ENCODE data around the gene KRT37. TPM values are rescaled to one million over a fixed set of nuclear protein-coding genes. Genes with fewer than 3 reads are reported as not detected.

The KRT37 gene
- total and polyA plus RNA-seq, 2 of the 13 experiments (the other 11 are each of a cell fraction or from before 2014, with no cell fraction given), result 0.69 TPM; not detected in 1

DNA sequence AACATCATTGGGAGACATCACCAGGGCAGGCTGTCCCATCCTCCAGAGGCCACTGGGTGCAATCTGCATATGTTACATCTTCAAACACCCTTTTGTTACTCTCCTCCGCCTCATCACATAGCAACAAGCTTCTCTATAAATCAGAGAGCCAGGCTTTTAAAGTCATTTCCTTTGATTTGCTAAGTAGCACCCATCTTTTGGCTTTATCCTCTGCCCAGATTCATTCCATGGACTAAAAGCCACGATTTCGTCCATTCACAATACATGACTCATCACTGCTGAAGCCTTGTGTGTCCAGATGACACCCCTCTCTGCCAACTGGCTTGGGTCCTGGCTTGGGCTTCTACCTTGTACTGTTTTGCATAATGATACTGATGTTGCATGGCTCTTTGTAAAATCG, 18.4 kb upstream of the KRT37 start:
- H3K79me2 ChIP-seq (ENCODE audit: insufficient read depth, low read length), result no peaks in the 10 kb centered on the region
- intact Hi-C loops (cut with micrococcal nuclease; ENCODE audit: unreplicated experiment) (no loop called here), in situ Hi-C loops (cut with HindIII; ENCODE audit: extremely low pct_ligation_motif_present, low pct_unique_long_range_greater_than_20kb) (no loop called here)
- CTCF ChIA-PET (ENCODE audit: low intra/inter-chr PET ratio, low total read pairs), result no interaction called here
- TF ChIP-seq ZNF784 (CRISPR knock-in tag; IDR thresholded peaks at IDR 0.05; ENCODE audit: borderline replicate concordance), result no peak
- no peak for TF ChIP-seq ZNF704 (CRISPR knock-in tag; IDR thresholded peaks at IDR 0.05; ENCODE audit: borderline replicate concordance)
- no peak for TF ChIP-seq BCL3 (CRISPR knock-in tag; IDR thresholded peaks at IDR 0.05)
- TF ChIP-seq, protein P1, sequence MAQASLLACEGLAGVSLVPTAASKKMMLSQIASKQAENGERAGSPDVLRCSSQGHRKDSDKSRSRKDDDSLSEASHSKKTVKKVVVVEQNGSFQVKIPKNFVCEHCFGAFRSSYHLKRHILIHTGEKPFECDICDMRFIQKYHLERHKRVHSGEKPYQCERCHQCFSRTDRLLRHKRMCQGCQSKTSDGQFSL (CRISPR knock-in tag; IDR thresholded peaks at IDR 0.05), result no peak
- TF ChIP-seq HMG20A (CRISPR knock-in tag; IDR thresholded peaks at IDR 0.05; ENCODE audit: borderline replicate concordance), result no peak
- no peak for TF ChIP-seq ZNF256 (CRISPR knock-in tag; conservative IDR thresholded peaks at IDR 0.05)
- H3K4me3 ChIP-seq (replicated peaks in 1 of 3; ENCODE audit: insufficient read depth in 1 of 3, low read depth in 2 of 3, low read length in 3 of 3), result no peak overlapping the region
- no peak overlapping the region for H2AFZ ChIP-seq (ENCODE audit: low read length)
- ATAC-seq, result no peak
- no peak overlapping the region for H3K4me2 ChIP-seq (ENCODE audit: low read depth, low read length)
- POLR2A ChIA-PET, result no interaction called here
- peaks cover 6% of the 10 kb centered on the region; the same call in 1 of the 2 replicates for H3K4me1 ChIP-seq (ENCODE audit: insufficient read depth, low read length)
- WGBS (ENCODE audit: low lambda C conversion rate), result 29% methylated on average over 4 of the region's 4 CpGs
- BruUV-seq (replicated peaks), result no TSS peak
- no peak for FAIRE-seq
- H3K27ac ChIP-seq (ENCODE audit: extremely low read length, insufficient read depth, low read length), result no peak overlapping the region
- no peak overlapping the region for H3K9ac ChIP-seq (ENCODE audit: insufficient read depth, low read depth, low read length)
- no peaks in the 10 kb centered on the region for H3K9me3 ChIP-seq (ENCODE audit: low read length)
- H3K36me3 ChIP-seq (replicated peaks in 1 of 2; ENCODE audit: control insufficient read depth in 1 of 2, insufficient read depth in 2 of 2, low read length in 2 of 2), result no peaks in the 10 kb centered on the region
- no peak for DNase-seq (ENCODE audit: low spot score)
- no peaks in the 10 kb centered on the region; a peak in 2 of 5 replicates for H3K27me3 ChIP-seq (ENCODE audit: control insufficient read depth in 1 of 2, insufficient read depth in 2 of 2, low read length in 2 of 2)
- H4K20me1 ChIP-seq (ENCODE audit: insufficient read depth, low read length), result no peaks in the 10 kb centered on the region

Measured in HepG2 (cell line).